GM19025 (cell line): ENCODE results near the gene VLDLR.
"Not testable (repeated sequence)": the region's sequence is repeated elsewhere in the genome, so short reads cannot be mapped to it uniquely, and the experiment has no call there.

Experiments used
- ATAC-seq: cut with Tn5 transposase; IDR thresholded peaks from one replicate; pipeline ENCODE4 v1.9.1; 2021; ENCODE audit warnings: mild to moderate bottlenecking, low read depth, moderate library complexity; ENCODE audit not compliant: unreplicated experiment

Gene VLDLR

GRCh38 chr9:2707256-2707655 lies 85.7 kb downstream of the VLDLR start:
- not testable (repeated sequence) for ATAC-seq
